HepG2 (cell line): ENCODE data around the gene HS3ST4. TPM values are rescaled to one million over a fixed set of nuclear protein-coding genes. Genes with fewer than 3 reads are reported as not detected.
"Not testable (repeated sequence)": the region's sequence is repeated elsewhere in the genome, so short reads cannot be mapped to it uniquely, and the experiment has no call there.

Experiments
- ATAC-seq: fragments of 200-7000 bp; cut with Tn5 transposase; 3 replicates; pipeline ENCODE4 v1.9.1; 2020; ENCODE audit warnings: mild to moderate bottlenecking, moderate library complexity
- BruUV-seq: library from RNA; stranded (reverse); fragments of 400-500 nt; replicated peaks from 2 replicates; lab custom pipeline; 2021; lab: Mats Ljungman, UMichigan
- CTCF ChIA-PET: fragments of 300-600 bp; formaldehyde crosslinking; extraction: SDS; loops from one replicate; lab custom pipeline; 2021; ENCODE audit warnings: low total read pairs, inconsistent platforms, low intra/inter-chr PET ratio; lab: Yijun Ruan, JAX
- POLR2A ChIA-PET: fragments of 350-600 bp; sonication (Branson Sonifier 250); formaldehyde crosslinking; loops from one replicate; lab custom pipeline; 2020; ENCODE audit warnings: antibody characterized with exemption, inconsistent platforms; lab: Yijun Ruan, JAX
- DNase-seq: peaks from one replicate; pipeline ENCODE4 v3.0.0-alpha.2; 2015; ENCODE audit warnings: low spot score
- FAIRE-seq: peaks from 3 replicates; lab custom pipeline; 2011; peaks lifted over from hg19 to GRCh38; lab: Jason Lieb, UNC
- H2AFZ ChIP-seq: one replicate; pipeline ENCODE4 v1.6.1; 2011; ENCODE audit warnings: low read length, inconsistent platforms
- H3K27ac ChIP-seq: fragments of 300-600 bp; 3 replicates; pipeline ENCODE4 v1.8.0; 2011; ENCODE audit warnings: mixed run types, mild to moderate bottlenecking, mixed read lengths, low read length, inconsistent platforms; ENCODE audit not compliant: insufficient read depth; ENCODE audit errors: extremely low read length
- H3K27me3 ChIP-seq, 2 experiments: fragments of 200-600 bp in 1 of 2; 2 replicates in 1 of 2; 3 replicates in 1 of 2; pipeline versions ENCODE4 v1.6.0 to v1.8.0; 2011; ENCODE audit warnings: low read length in 2 of 2, mild to moderate bottlenecking in 2 of 2, moderate library complexity in 2 of 2, inconsistent platforms in 1 of 2; ENCODE audit not compliant: insufficient read depth in 2 of 2, control insufficient read depth in 1 of 2
- H3K36me3 ChIP-seq, 2 experiments: fragments of 200-600 bp in 1 of 2; replicated peaks in 1 of 2; 2 replicates in 1 of 2; 3 replicates in 1 of 2; pipeline versions ENCODE4 v1.5.1 to v1.8.0; 2011; ENCODE audit warnings: low read length in 2 of 2, inconsistent platforms in 1 of 2; ENCODE audit not compliant: insufficient read depth in 2 of 2, control insufficient read depth in 1 of 2
- H3K4me1 ChIP-seq: 2 replicates; pipeline ENCODE4 v1.5.1; 2012; ENCODE audit warnings: low read length, inconsistent platforms; ENCODE audit not compliant: insufficient read depth
- H3K4me2 ChIP-seq: 2 replicates; pipeline ENCODE4 v1.6.0; 2011; ENCODE audit warnings: low read depth, low read length, inconsistent platforms
- H3K4me3 ChIP-seq, 3 experiments: fragments of 200-600 bp in 1 of 3; sonication (generic), shearing (Covaris generic) in 1 of 3; replicated peaks in 1 of 3; 2 replicates each; pipeline ENCODE4 v1.5.1; 2011 to 2016; ENCODE audit warnings: low read length in 3 of 3, inconsistent platforms in 2 of 3, low read depth in 2 of 3, mild to moderate bottlenecking in 2 of 3, control low read depth in 1 of 3, mixed read lengths in 1 of 3; ENCODE audit not compliant: insufficient read depth in 1 of 3
- H3K79me2 ChIP-seq: one replicate; pipeline ENCODE4 v1.6.1; 2011; ENCODE audit warnings: low read length, inconsistent platforms; ENCODE audit not compliant: insufficient read depth
- H3K9ac ChIP-seq: 2 replicates; pipeline ENCODE4 v1.6.0; 2011; ENCODE audit warnings: mild to moderate bottlenecking, low read depth, low read length, inconsistent platforms; ENCODE audit not compliant: insufficient read depth
- H3K9me3 ChIP-seq: 2 replicates; pipeline ENCODE4 v1.5.1; 2012; ENCODE audit warnings: mild to moderate bottlenecking, low read length
- H4K20me1 ChIP-seq: 2 replicates; pipeline ENCODE4 v1.6.0; 2011; ENCODE audit warnings: inconsistent platforms, mild to moderate bottlenecking, low read length, moderate library complexity; ENCODE audit not compliant: insufficient read depth
- AKAP8 ChIP-seq: sonication (generic); formaldehyde crosslinking; IDR thresholded peaks from 2 replicates; pipeline ENCODE4 v1.5.1; 2020; ENCODE audit warnings: mild to moderate bottlenecking, missing genetic modification reagents
- ATF5 ChIP-seq: sonication (generic); formaldehyde crosslinking; IDR thresholded peaks from 2 replicates; pipeline ENCODE4 v1.4.0; 2020; ENCODE audit warnings: mild to moderate bottlenecking, low read depth, missing genetic modification reagents
- HCFC1 ChIP-seq: fragments of 150-350 bp; IDR thresholded peaks from 2 replicates; pipeline ENCODE4 v1.6.1; 2014; ENCODE audit warnings: low read depth, low read length
- HHEX ChIP-seq: IDR thresholded peaks from 2 replicates; pipeline ENCODE4 v1.6.1; 2016; ENCODE audit warnings: control low read depth
- HIVEP1 ChIP-seq: sonication (generic); formaldehyde crosslinking; IDR thresholded peaks from 2 replicates; pipeline ENCODE4 v1.4.0; 2020; ENCODE audit warnings: mild to moderate bottlenecking, missing genetic modification reagents
- TGIF2 ChIP-seq: IDR thresholded peaks from 2 replicates; pipeline ENCODE4 v1.6.1; 2016; ENCODE audit warnings: control low read depth, missing compliant biosample characterization
- WIZ ChIP-seq: sonication (generic); formaldehyde crosslinking; IDR thresholded peaks from 2 replicates; pipeline ENCODE4 v1.5.1; 2020; ENCODE audit warnings: mild to moderate bottlenecking, missing genetic modification reagents
- ZBTB25 ChIP-seq: IDR thresholded peaks from 2 replicates; pipeline ENCODE4 v1.6.1; 2018; ENCODE audit warnings: missing genetic modification reagents
- ZFP1 ChIP-seq: IDR thresholded peaks from 2 replicates; pipeline ENCODE4 v1.6.1; 2016
- ZNF709 ChIP-seq: sonication (generic); formaldehyde crosslinking; IDR thresholded peaks from 2 replicates; pipeline ENCODE4 v1.5.0; 2020; ENCODE audit warnings: mild to moderate bottlenecking, missing genetic modification reagents
- ZNF720 ChIP-seq: sonication (generic); formaldehyde crosslinking; IDR thresholded peaks from 2 replicates; pipeline ENCODE4 v1.4.0; 2020; ENCODE audit warnings: missing genetic modification reagents
- ZNF841 ChIP-seq: sonication (generic); formaldehyde crosslinking; IDR thresholded peaks from 2 replicates; pipeline ENCODE4 v1.8.1; 2023; ENCODE audit warnings: missing genetic modification reagents, borderline replicate concordance
- ZSCAN30 ChIP-seq: sonication (generic); formaldehyde crosslinking; IDR thresholded peaks from 2 replicates; pipeline ENCODE4 v1.5.0; 2020; ENCODE audit warnings: mild to moderate bottlenecking, missing genetic modification reagents
- WGBS: methylation state at CpG from one replicate; pipeline ENCODE4 v1.1.6; 2017; ENCODE audit warnings: low lambda C conversion rate; 5-methylcytosine and 5-hydroxymethylcytosine counted together
- in situ Hi-C: cut with HindIII; loops from 2 replicates; pipeline ENCODE4 v1.10.0; 2017; ENCODE audit warnings: low pct_unique_long_range_greater_than_20kb; ENCODE audit not compliant: extremely low pct_ligation_motif_present
- intact Hi-C: fragments of 100-400 bp; cut with micrococcal nuclease; formaldehyde crosslinking; loops from one replicate; pipeline ENCODE4 v1.10.0; 2022; ENCODE audit not compliant: unreplicated experiment
- polyA plus RNA-seq, 8 experiments: library from polyadenylated mRNA; depleted of rRNA in 3 of 8; stranded (reverse) in 7 of 8; unstranded in 1 of 8; fragments of >200 nt; fragmentation: Illumina TruSeq in 4 of 8; extraction: Trizol in 4 of 8; gene quantifications; 2 replicates each; pipeline versions ENCODE4 v1.2.1 to v1.2.3, GENCODE V29; 2011 to 2016; ENCODE audit warnings: low read depth in 4 of 8, missing spikeins in 1 of 8, mixed read lengths in 1 of 8; ENCODE audit not compliant: insufficient read depth in 1 of 8
- total RNA-seq, 5 experiments: library from RNA; depleted of rRNA; stranded (reverse); fragments of >200 nt; fragmentation: Illumina TruSeq; extraction: Trizol; gene quantifications; 2 replicates each; pipeline ENCODE4 v1.2.3, GENCODE V29; 2016; ENCODE audit warnings: low read depth in 1 of 5

Gene HS3ST4
- total and polyA plus RNA-seq, 2 of the 13 experiments (the other 11 are each of a cell fraction or from before 2014, with no cell fraction given), result not detected

- no peak for TF ChIP-seq ZBTB25
Measured at GRCh38 chr16:26091511-26091910, 399.8 kb downstream of the HS3ST4 start (continued).

- DNase-seq, CTCF ChIA-PET, H3K4me3 ChIP-seq, H3K9ac ChIP-seq, POLR2A ChIA-PET, in situ Hi-C loops, H2AFZ ChIP-seq, BruUV-seq, H4K20me1 ChIP-seq, H3K27me3 ChIP-seq, ATAC-seq, H3K4me1 ChIP-seq, H3K27ac ChIP-seq, H3K36me3 ChIP-seq, H3K79me2 ChIP-seq, intact Hi-C loops, FAIRE-seq, H3K4me2 ChIP-seq: not testable (repeated sequence)
- WGBS, result 11% methylated on average over 3 of the region's 3 CpGs
- peaks cover 24% of the 10 kb centered on the region for H3K9me3 ChIP-seq
Measured at GRCh38 chr16:26098206-26098605, 406.4 kb downstream of the HS3ST4 start.

- H3K4me1 ChIP-seq, result no peaks in the 10 kb centered on the region
- no peaks in the 10 kb centered on the region for H3K79me2 ChIP-seq
- no TSS peak for BruUV-seq
- no peak overlapping the region for H3K9ac ChIP-seq
- H3K27me3 ChIP-seq, result no peaks in the 10 kb centered on the region
- H3K4me3 ChIP-seq, result no peak overlapping the region
- no peak overlapping the region for H3K4me2 ChIP-seq
- H3K9me3 ChIP-seq, result peaks cover 28% of the 10 kb centered on the region
- no peak overlapping the region for H2AFZ ChIP-seq
- no peak for DNase-seq
- WGBS, result 2% methylated on average over 6 of the region's 6 CpGs
- no peak for FAIRE-seq
- intact Hi-C loops, result no loop called here
- H3K36me3 ChIP-seq, result no peaks in the 10 kb centered on the region
- TF ChIP-seq ATF5 (CRISPR knock-in tag) (no peak), HIVEP1 (CRISPR knock-in tag) (no peak), HCFC1 (no peak), ZNF709 (CRISPR knock-in tag) (no peak), ZNF841 (CRISPR knock-in tag) (no peak), TGIF2 (CRISPR knock-in tag) (no peak), ZNF720 (no peak), HHEX (CRISPR knock-in tag) (no peak), AKAP8 (no peak), WIZ (CRISPR knock-in tag) (no peak), ZSCAN30 (CRISPR knock-in tag) (no peak), ZFP1 (CRISPR knock-in tag) (no peak)
- no peak for ATAC-seq
- POLR2A ChIA-PET, result no interaction called here
- no peak overlapping the region for H3K27ac ChIP-seq
- CTCF ChIA-PET, result no interaction called here
- in situ Hi-C loops, result no loop called here
- no peaks in the 10 kb centered on the region for H4K20me1 ChIP-seq
Measured at GRCh38 chr16:26102369-26102768, 410.6 kb downstream of the HS3ST4 start.
